Lung (tissue), 12 donors: ENCODE results near the gene IFNA7. TPM values are rescaled to one million over a fixed set of nuclear protein-coding genes. Genes with fewer than 3 reads are reported as not detected.
"Not testable (repeated sequence)": the region's sequence is repeated elsewhere in the genome, so short reads cannot be mapped to it uniquely, and the experiment has no call there.

Source experiments
- ATAC-seq: fragments of 200-7000 bp; cut with Tn5 transposase; one replicate; pipeline ENCODE4 v1.9.1; 2020; ENCODE audit warnings: moderate number of reproducible peaks; ENCODE audit not compliant: insufficient read depth, low FRiP score
- DNase-seq, 3 donors: peaks; one replicate each; pipeline ENCODE4 v3.0.0-alpha.2; 2013 to 2017
- H3K27ac ChIP-seq, 2 donors: one replicate each; pipeline ENCODE4 v1.5.1; 2013; ENCODE audit warnings: mild to moderate bottlenecking in 2 of 2, moderate library complexity in 2 of 2, control low read depth in 1 of 2, inconsistent platforms in 1 of 2, low read depth in 1 of 2, low read length in 1 of 2
- H3K27me3 ChIP-seq, 3 donors: one replicate each; pipeline ENCODE4 v1.5.1; 2013; ENCODE audit warnings: low read length in 2 of 3; ENCODE audit not compliant: control insufficient read depth in 3 of 3, insufficient read depth in 3 of 3
- H3K36me3 ChIP-seq, 4 donors: one replicate each; pipeline ENCODE4 v1.5.1; 2013; ENCODE audit warnings: low read length in 4 of 4, mild to moderate bottlenecking in 1 of 4, moderate library complexity in 1 of 4; ENCODE audit not compliant: control insufficient read depth in 4 of 4, insufficient read depth in 4 of 4
- H3K4me1 ChIP-seq, 5 donors: one replicate each; pipeline ENCODE4 v1.5.1; 2013; ENCODE audit warnings: low read length in 5 of 5, mild to moderate bottlenecking in 2 of 5, moderate library complexity in 1 of 5; ENCODE audit not compliant: control insufficient read depth in 5 of 5, insufficient read depth in 5 of 5
- H3K4me3 ChIP-seq: one replicate; pipeline ENCODE4 v1.5.1; 2013; ENCODE audit warnings: mild to moderate bottlenecking, control low read depth, moderate library complexity
- H3K9ac ChIP-seq, 2 donors: one replicate each; pipeline ENCODE4 v1.5.1; 2013; ENCODE audit warnings: low read length in 2 of 2, control low read depth in 1 of 2; ENCODE audit not compliant: insufficient read depth in 1 of 2
- H3K9me3 ChIP-seq, 4 donors: one replicate each; pipeline ENCODE4 v1.5.1; 2013; ENCODE audit warnings: low read length in 3 of 4, mild to moderate bottlenecking in 1 of 4, moderate library complexity in 1 of 4; ENCODE audit not compliant: control insufficient read depth in 4 of 4, insufficient read depth in 3 of 4
- WGBS, 2 donors: extraction: QIAGEN DNeasy Blood & Tissue Kit; methylation state at CpG; one replicate each; pipeline ENCODE4 v1.1.7; 2013; 5-methylcytosine and 5-hydroxymethylcytosine counted together
- polyA plus RNA-seq, 2 donors: library from polyadenylated mRNA; stranded (reverse); fragments of 200-250 nt; gene quantifications; one replicate each; pipeline ENCODE4 v1.2.1, GENCODE V29; 2013
- total RNA-seq, 2 donors: library from RNA; depleted of rRNA in 1 of 2; stranded (reverse); fragments of >200 nt in 1 of 2; gene quantifications; one replicate each; pipeline ENCODE4 v1.2.1, GENCODE V29; 2014 to 2021
- TF ChIP-seq, protein P1 (sequence below): IDR thresholded peaks from 2 replicates; pipeline ENCODE4 v1.5.1; 2012; ENCODE audit warnings: mild to moderate bottlenecking; ENCODE audit errors: control extremely low read depth, extremely low read depth
- donor health status: control.
- donor health status: control.
- donor health status: Bipolar disorder and iron deficiency.
- donor health status: healthy.
- donor health status: DM: yes; HTN: yes; CAD: no.

IFNA7 gene
- total and polyA plus RNA-seq, 4 donors, result not detected

DNA sequence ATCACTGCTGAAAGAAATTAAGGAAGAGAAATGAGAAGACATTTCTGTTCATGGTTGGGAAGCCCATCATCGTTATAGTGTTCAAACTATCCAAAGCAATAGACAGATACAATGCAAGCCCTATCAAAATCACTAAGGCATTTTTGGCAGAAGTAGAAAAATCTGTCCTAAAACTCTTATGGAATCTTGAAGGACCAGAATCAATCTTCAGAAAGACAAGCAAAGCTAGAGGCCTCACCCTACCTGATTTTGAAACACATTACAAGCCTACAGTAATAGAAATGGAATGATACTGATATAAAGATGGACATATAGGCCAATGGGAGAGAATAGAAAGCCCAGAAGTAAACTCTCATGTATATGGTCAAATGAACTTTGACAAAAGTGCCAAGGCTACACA, 30.7 kb downstream of the IFNA7 start:
- Histone ChIP-seq H3K36me3 (no peaks in the 10 kb centered on the region), H3K9ac (no peak overlapping the region), H3K4me1 (no peaks in the 10 kb centered on the region), H3K27ac (no peak overlapping the region), H3K27me3 (no peaks in the 10 kb centered on the region), H3K4me3 (no peak overlapping the region), H3K9me3 (no peaks in the 10 kb centered on the region)
- ATAC-seq (no peak), DNase-seq (no peak)
- TF ChIP-seq, protein P1, sequence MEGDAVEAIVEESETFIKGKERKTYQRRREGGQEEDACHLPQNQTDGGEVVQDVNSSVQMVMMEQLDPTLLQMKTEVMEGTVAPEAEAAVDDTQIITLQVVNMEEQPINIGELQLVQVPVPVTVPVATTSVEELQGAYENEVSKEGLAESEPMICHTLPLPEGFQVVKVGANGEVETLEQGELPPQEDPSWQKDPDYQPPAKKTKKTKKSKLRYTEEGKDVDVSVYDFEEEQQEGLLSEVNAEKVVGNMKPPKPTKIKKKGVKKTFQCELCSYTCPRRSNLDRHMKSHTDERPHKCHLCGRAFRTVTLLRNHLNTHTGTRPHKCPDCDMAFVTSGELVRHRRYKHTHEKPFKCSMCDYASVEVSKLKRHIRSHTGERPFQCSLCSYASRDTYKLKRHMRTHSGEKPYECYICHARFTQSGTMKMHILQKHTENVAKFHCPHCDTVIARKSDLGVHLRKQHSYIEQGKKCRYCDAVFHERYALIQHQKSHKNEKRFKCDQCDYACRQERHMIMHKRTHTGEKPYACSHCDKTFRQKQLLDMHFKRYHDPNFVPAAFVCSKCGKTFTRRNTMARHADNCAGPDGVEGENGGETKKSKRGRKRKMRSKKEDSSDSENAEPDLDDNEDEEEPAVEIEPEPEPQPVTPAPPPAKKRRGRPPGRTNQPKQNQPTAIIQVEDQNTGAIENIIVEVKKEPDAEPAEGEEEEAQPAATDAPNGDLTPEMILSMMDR, result no peak
- WGBS, 2 donors, result 87 to 92% methylated on average over 1 of the region's 1 CpG

DNA sequence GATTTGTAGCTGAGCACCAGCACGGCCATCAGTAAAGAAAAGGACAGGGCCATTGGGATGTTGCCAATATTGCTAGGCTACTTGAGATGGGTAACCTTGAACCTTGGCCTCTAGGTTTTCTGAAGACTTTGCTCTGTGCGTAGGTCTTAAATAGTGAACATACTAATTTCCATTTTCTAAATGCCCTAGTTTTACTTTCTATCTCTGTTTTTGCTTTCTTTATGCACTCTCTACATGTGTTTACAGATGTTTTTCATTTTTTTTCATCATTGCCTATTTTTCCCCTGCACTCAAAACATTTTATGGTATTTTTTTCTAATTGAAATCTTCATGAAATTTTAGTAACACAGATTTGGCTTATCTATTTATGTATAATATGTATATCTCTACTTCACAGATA, 35.4 kb downstream of the IFNA7 start, which contains the start of gene IFNA21:
Gene IFNA21 (minus strand): TSS at position 101 of the 400 bp plus-strand sequence. CDS start 48 bp downstream, at position 53.
- not testable (repeated sequence) for H3K9ac ChIP-seq, H3K4me1 ChIP-seq, H3K36me3 ChIP-seq, H3K4me3 ChIP-seq, ATAC-seq, DNase-seq, H3K27ac ChIP-seq, H3K27me3 ChIP-seq, H3K9me3 ChIP-seq
- 90 to 93% methylated on average over 2 of the region's 2 CpGs for WGBS, 2 donors

DNA sequence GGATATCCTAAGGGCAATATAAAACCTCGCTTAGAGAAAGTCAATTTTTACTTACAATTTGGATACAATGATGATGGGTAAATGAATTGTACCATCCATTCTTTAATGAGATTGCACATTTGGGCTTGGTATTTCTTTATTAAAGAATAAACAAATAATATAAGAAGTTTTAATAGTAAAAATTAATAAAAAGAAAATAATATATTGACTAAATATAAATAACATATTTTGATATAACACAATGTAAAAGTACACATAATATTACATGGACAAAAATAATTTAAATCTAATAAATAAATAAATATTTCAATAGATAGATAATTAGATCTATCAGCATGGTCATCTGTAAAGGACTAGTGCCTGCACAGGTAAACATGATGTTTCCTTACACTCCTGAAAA, 36.5 kb downstream of the IFNA7 start:
- H3K27ac ChIP-seq, result no peak overlapping the region
- no peak overlapping the region for H3K9ac ChIP-seq
- TF ChIP-seq, protein P1, result no peak
- H3K36me3 ChIP-seq, result no peaks in the 10 kb centered on the region
- no peak overlapping the region for H3K4me3 ChIP-seq
- WGBS, 2 donors, result 94 to 98% methylated on average over 1 of the region's 1 CpG
- DNase-seq (no peak), ATAC-seq (no peak)
- H3K9me3 ChIP-seq, result no peaks in the 10 kb centered on the region
- no peaks in the 10 kb centered on the region for H3K4me1 ChIP-seq
- no peaks in the 10 kb centered on the region for H3K27me3 ChIP-seq

DNA sequence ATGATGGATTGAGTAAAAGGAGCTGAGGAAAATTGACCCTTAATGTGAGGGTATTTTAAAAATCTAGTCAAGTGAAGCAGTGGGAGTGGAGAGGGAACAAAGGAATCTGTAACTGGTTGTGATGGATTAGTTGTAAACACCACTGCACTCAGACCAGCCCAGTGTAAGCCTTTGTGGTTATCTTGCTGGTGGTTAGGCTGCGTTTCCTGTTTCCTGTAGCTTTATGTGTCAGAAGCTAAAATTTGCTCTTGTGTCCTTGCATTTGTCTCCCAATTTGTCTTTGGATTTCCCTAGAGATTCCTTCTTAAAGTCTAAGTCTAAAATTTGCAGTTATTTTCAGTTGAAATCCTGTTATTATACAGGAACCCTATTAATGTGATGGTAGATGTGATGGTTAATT, 41.8 kb downstream of the IFNA7 start:
- ATAC-seq (no peak), DNase-seq (no peak)
- Histone ChIP-seq H3K4me1 (no peaks in the 10 kb centered on the region), H3K4me3 (no peak overlapping the region), H3K9ac (no peak overlapping the region), H3K27me3 (no peaks in the 10 kb centered on the region), H3K27ac (no peak overlapping the region), H3K9me3 (peaks cover 0 to 1% (median 0%) of the 10 kb centered on the region in 4 donors), H3K36me3 (no peaks in the 10 kb centered on the region)
- TF ChIP-seq, protein P1, result no peak
- 4 to 21% methylated on average over 1 of the region's 1 CpG for WGBS, 2 donors
